A673 (cell line): ENCODE data around the gene TAS2R1.

Source experiments
- CTCF ChIP-seq: fragments of 300-800, 200-600 bp; sonication (generic); conservative IDR thresholded peaks from 2 replicates; pipeline ENCODE4 v1.5.1; 2017; ENCODE audit warnings: low read depth, mild to moderate bottlenecking, antibody characterized with exemption, low read length, moderate library complexity, mixed read lengths
- EZH2 ChIP-seq: fragments of 200-600 bp; sonication (generic); IDR thresholded peaks from 2 replicates; pipeline ENCODE4 v1.6.1; 2017; ENCODE audit warnings: borderline replicate concordance, low read depth, mild to moderate bottlenecking, mixed read lengths, antibody characterized with exemption, low read length; ENCODE audit not compliant: poor library complexity, severe bottlenecking

GRCh38 chr5:9652295-9652694, 22.1 kb upstream of the TAS2R1 start:
- TF ChIP-seq CTCF: no peak
- TF ChIP-seq EZH2: no peak
